Measurements from ENCODE around the gene ATP8B3.

The ATP8B3 gene

DNA sequence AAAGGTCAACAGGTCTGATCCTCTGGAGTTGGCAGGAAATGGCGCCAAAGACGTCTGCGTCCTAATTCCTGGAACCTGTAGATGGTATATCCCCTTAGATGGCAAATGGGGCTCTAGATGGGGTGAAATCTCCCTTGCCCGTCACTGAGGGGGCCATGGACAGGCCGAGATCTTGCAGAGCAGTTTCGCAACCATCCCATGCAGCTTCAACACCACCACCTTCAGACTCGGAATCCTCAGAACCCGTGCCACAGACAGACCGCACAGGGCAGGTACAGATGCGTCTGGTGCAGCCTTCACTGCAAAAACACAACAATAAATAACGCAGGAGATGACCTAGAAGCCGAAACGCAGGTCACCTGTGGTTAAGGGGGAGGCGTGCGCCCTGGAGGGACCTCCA lies 18.5 kb upstream of the ATP8B3 start:
- H3K27ac ChIP-seq (ENCODE audit: low read depth, low read length) = no peak overlapping the region
- peaks cover 21% of the 10 kb centered on the region; the same call in 1 of the 2 replicates for H3K36me3 ChIP-seq (ENCODE audit: control insufficient read depth, insufficient read depth, low read length)
- no peak overlapping the region for H3K9ac ChIP-seq (ENCODE audit: low read depth, low read length)
- no peak overlapping the region for H3K4me3 ChIP-seq (ENCODE audit: low read depth, low read length)
- peaks cover 3% of the 10 kb centered on the region; the same call in 1 of the 2 replicates for H3K4me1 ChIP-seq (ENCODE audit: control insufficient read depth, insufficient read depth, low read length)
- H3K27me3 ChIP-seq (ENCODE audit: control insufficient read depth, insufficient read depth, low read length) = no peaks in the 10 kb centered on the region
- H3K9me3 ChIP-seq (ENCODE audit: control insufficient read depth, insufficient read depth, low read length) = no peaks in the 10 kb centered on the region

DNA sequence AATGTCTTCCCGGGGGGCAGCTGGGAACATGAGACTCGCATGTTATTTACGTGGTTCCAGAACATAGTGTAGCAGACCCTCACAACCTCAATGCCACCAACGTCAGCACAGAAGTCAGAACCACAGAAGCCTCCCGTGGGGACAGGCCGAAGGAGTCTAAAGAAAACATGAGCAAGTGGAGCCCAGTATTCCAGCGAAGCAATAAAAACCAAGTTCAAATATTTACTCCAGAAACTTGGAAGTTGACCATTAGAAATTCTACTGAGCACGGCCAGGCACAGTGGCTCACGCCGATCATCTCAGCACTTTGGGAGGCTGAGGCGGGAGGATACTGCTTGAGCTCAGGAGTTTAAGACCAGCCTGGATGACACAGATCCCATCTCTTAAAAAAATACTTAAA lies 17.9 kb upstream of the ATP8B3 start:
- H3K9me3 ChIP-seq (ENCODE audit: control insufficient read depth, insufficient read depth, low read length) = no peaks in the 10 kb centered on the region
- no peaks in the 10 kb centered on the region for H3K27me3 ChIP-seq (ENCODE audit: control insufficient read depth, insufficient read depth, low read length)
- no peak overlapping the region for H3K9ac ChIP-seq (ENCODE audit: low read depth, low read length)
- peaks cover 3% of the 10 kb centered on the region; the same call in 1 of the 2 replicates for H3K4me1 ChIP-seq (ENCODE audit: control insufficient read depth, insufficient read depth, low read length)
- H3K4me3 ChIP-seq (ENCODE audit: low read depth, low read length) = no peak overlapping the region
- no peak overlapping the region for H3K27ac ChIP-seq (ENCODE audit: low read depth, low read length)
- H3K36me3 ChIP-seq (ENCODE audit: control insufficient read depth, insufficient read depth, low read length) = peaks cover 21% of the 10 kb centered on the region; the same call in 1 of the 2 replicates

- no peak overlapping the region for H3K9ac ChIP-seq (ENCODE audit: low read depth, low read length)
- peaks cover 30% of the 10 kb centered on the region for H3K36me3 ChIP-seq (ENCODE audit: control insufficient read depth, insufficient read depth, low read length)
- no peak overlapping the region for H3K27ac ChIP-seq (ENCODE audit: low read depth, low read length)
- no peaks in the 10 kb centered on the region for H3K9me3 ChIP-seq (ENCODE audit: control insufficient read depth, insufficient read depth, low read length)
- H3K27me3 ChIP-seq (ENCODE audit: control insufficient read depth, insufficient read depth, low read length) = no peaks in the 10 kb centered on the region
- peaks cover 3% of the 10 kb centered on the region; the same call in 1 of the 2 replicates for H3K4me1 ChIP-seq (ENCODE audit: control insufficient read depth, insufficient read depth, low read length)
- no peak overlapping the region for H3K4me3 ChIP-seq (ENCODE audit: low read depth, low read length)
These were observed 16.5 kb upstream of the ATP8B3 start for GRCh38 chr19:1828279-1829238.

- no peaks in the 10 kb centered on the region for H3K9me3 ChIP-seq (ENCODE audit: control insufficient read depth, insufficient read depth, low read length)
- H3K9ac ChIP-seq (ENCODE audit: low read depth, low read length) = no peak overlapping the region
- no peaks in the 10 kb centered on the region for H3K27me3 ChIP-seq (ENCODE audit: control insufficient read depth, insufficient read depth, low read length)
- H3K4me1 ChIP-seq (ENCODE audit: control insufficient read depth, insufficient read depth, low read length) = peaks cover 3% of the 10 kb centered on the region; the same call in 1 of the 2 replicates
- H3K4me3 ChIP-seq (ENCODE audit: low read depth, low read length) = no peak overlapping the region
- peaks cover 38% of the 10 kb centered on the region for H3K36me3 ChIP-seq (ENCODE audit: control insufficient read depth, insufficient read depth, low read length)
- no peak overlapping the region for H3K27ac ChIP-seq (ENCODE audit: low read depth, low read length)
These were observed 15.6 kb upstream of the ATP8B3 start for GRCh38 chr19:1827566-1828278.

GRCh38 chr19:1826557-1827521 lies 14.8 kb upstream of the ATP8B3 start:
- Histone ChIP-seq H3K27me3 (ENCODE audit: control insufficient read depth, insufficient read depth, low read length) (no peaks in the 10 kb centered on the region), H3K27ac (ENCODE audit: low read depth, low read length) (peak overlapping the region; percentile 81), H3K4me1 (ENCODE audit: control insufficient read depth, insufficient read depth, low read length) (peaks cover 3% of the 10 kb centered on the region; the same call in 1 of the 2 replicates), H3K9me3 (ENCODE audit: control insufficient read depth, insufficient read depth, low read length) (no peaks in the 10 kb centered on the region), H3K36me3 (ENCODE audit: control insufficient read depth, insufficient read depth, low read length) (peaks cover 47% of the 10 kb centered on the region), H3K9ac (ENCODE audit: low read depth, low read length) (no peak overlapping the region), H3K4me3 (ENCODE audit: low read depth, low read length) (no peak overlapping the region)

DNA sequence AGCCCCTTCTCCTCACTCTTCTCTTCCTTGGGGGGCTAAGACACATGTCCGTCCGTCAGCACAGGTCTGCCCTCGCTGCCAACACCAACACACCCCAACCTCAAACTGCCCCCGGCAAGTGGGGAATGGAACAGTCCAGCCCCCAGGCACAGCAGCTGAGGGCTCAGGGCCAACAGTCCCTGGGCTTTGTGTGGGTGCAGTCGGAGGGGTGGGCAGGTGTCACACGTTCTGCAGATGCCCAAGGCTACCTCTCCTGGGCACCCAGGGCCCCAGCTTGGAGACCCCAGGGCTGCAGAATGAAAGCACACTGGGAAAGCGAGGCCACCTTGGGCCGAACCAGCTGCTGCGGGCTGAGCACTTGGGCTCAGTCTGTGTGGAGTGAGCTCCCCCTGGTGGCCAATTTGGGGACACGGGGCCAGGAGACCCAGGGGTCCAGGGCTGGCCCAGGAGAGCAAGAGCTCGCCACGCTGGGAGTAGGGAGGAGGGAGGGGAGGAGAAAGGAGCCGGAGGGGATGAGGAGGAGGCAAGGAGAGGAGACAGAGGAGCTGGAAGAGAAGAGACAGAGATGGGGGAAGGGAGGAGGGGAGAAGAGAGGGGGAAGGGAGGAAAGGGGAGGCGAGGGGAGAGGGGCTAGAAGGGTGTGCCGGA lies 14.0 kb upstream of the ATP8B3 start:
- Histone ChIP-seq H3K36me3 (ENCODE audit: control insufficient read depth, insufficient read depth, low read length) (peaks cover 51% of the 10 kb centered on the region), H3K9me3 (ENCODE audit: control insufficient read depth, insufficient read depth, low read length) (no peaks in the 10 kb centered on the region), H3K27ac (ENCODE audit: low read depth, low read length) (no peak overlapping the region), H3K9ac (ENCODE audit: low read depth, low read length) (no peak overlapping the region), H3K4me1 (ENCODE audit: control insufficient read depth, insufficient read depth, low read length) (peaks cover 3% of the 10 kb centered on the region; the same call in 1 of the 2 replicates), H3K4me3 (ENCODE audit: low read depth, low read length) (no peak overlapping the region), H3K27me3 (ENCODE audit: control insufficient read depth, insufficient read depth, low read length) (no peaks in the 10 kb centered on the region)

DNA sequence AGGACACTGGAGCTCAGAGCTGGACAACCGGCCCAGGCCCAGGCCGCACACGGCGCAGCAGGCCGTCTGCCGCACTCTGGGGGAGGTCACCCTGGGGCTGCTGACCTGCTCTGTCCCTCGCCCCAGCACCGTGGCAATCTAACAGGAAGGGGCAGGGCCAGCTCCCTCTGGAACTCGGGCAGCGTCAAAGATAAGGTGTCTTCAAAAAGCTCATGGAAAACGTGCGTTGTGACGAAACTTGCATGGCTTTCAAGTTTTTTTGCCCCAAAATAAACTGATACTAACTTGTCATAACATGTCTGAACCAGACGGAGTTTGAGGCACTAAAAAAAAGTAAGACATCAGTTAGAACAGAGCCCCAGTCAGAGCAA lies 12.2 kb upstream of the ATP8B3 start:
- no peak overlapping the region for H3K9ac ChIP-seq (ENCODE audit: low read depth, low read length)
- peaks cover 3% of the 10 kb centered on the region; the same call in 1 of the 2 replicates for H3K4me1 ChIP-seq (ENCODE audit: control insufficient read depth, insufficient read depth, low read length)
- H3K9me3 ChIP-seq (ENCODE audit: control insufficient read depth, insufficient read depth, low read length) = no peaks in the 10 kb centered on the region
- H3K36me3 ChIP-seq (ENCODE audit: control insufficient read depth, insufficient read depth, low read length) = peaks cover 56% of the 10 kb centered on the region
- no peak overlapping the region for H3K4me3 ChIP-seq (ENCODE audit: low read depth, low read length)
- no peak overlapping the region for H3K27ac ChIP-seq (ENCODE audit: low read depth, low read length)
- H3K27me3 ChIP-seq (ENCODE audit: control insufficient read depth, insufficient read depth, low read length) = no peaks in the 10 kb centered on the region

GRCh38 chr19:1823539-1824251 lies 11.6 kb upstream of the ATP8B3 start:
- peaks cover 59% of the 10 kb centered on the region for H3K36me3 ChIP-seq (ENCODE audit: control insufficient read depth, insufficient read depth, low read length)
- no peaks in the 10 kb centered on the region for H3K9me3 ChIP-seq (ENCODE audit: control insufficient read depth, insufficient read depth, low read length)
- H3K27me3 ChIP-seq (ENCODE audit: control insufficient read depth, insufficient read depth, low read length) = no peaks in the 10 kb centered on the region
- no peak overlapping the region for H3K27ac ChIP-seq (ENCODE audit: low read depth, low read length)
- no peak overlapping the region for H3K9ac ChIP-seq (ENCODE audit: low read depth, low read length)
- H3K4me3 ChIP-seq (ENCODE audit: low read depth, low read length) = no peak overlapping the region
- peaks cover 3% of the 10 kb centered on the region; the same call in 1 of the 2 replicates for H3K4me1 ChIP-seq (ENCODE audit: control insufficient read depth, insufficient read depth, low read length)

- H3K4me3 ChIP-seq (ENCODE audit: low read depth, low read length) = no peak overlapping the region
- no peaks in the 10 kb centered on the region for H3K9me3 ChIP-seq (ENCODE audit: control insufficient read depth, insufficient read depth, low read length)
- peaks cover 3% of the 10 kb centered on the region; the same call in 1 of the 2 replicates for H3K4me1 ChIP-seq (ENCODE audit: control insufficient read depth, insufficient read depth, low read length)
- no peak overlapping the region for H3K9ac ChIP-seq (ENCODE audit: low read depth, low read length)
- peaks cover 65% of the 10 kb centered on the region for H3K36me3 ChIP-seq (ENCODE audit: control insufficient read depth, insufficient read depth, low read length)
- no peaks in the 10 kb centered on the region for H3K27me3 ChIP-seq (ENCODE audit: control insufficient read depth, insufficient read depth, low read length)
- no peak overlapping the region for H3K27ac ChIP-seq (ENCODE audit: low read depth, low read length)
These were observed 10.9 kb upstream of the ATP8B3 start for GRCh38 chr19:1823020-1823419.

All from HUES48 (cell line).